ENCODE data around the gene ATP6V0A4. TPM values are rescaled to one million over a fixed set of nuclear protein-coding genes. Genes with fewer than 3 reads are reported as not detected.

ATP6V0A4 gene
- total and polyA plus RNA-seq, 2 of the 13 experiments (the other 11 are each of a cell fraction or from before 2014, with no cell fraction given) = 0.24 to 0.25 TPM

- TF ChIP-seq BRF2 (CRISPR knock-in tag; IDR thresholded peaks at IDR 0.05) (no peak), ZNF605 (CRISPR knock-in tag; IDR thresholded peaks at IDR 0.05) (no peak), ZFP90 (CRISPR knock-in tag; IDR thresholded peaks at IDR 0.05; ENCODE audit: borderline replicate concordance) (no peak), HNF4G (IDR thresholded peaks at IDR 0.05; ENCODE audit: borderline replicate concordance, low read depth, low read length) (no peak), HNF4G (CRISPR knock-in tag; IDR thresholded peaks at IDR 0.05; ENCODE audit: borderline replicate concordance, low read depth) (no peak), ZNF205 (CRISPR knock-in tag; IDR thresholded peaks at IDR 0.05) (no peak), BATF2 (CRISPR knock-in tag; IDR thresholded peaks at IDR 0.05) (no peak), THAP8 (CRISPR knock-in tag; IDR thresholded peaks at IDR 0.05; ENCODE audit: borderline replicate concordance) (no peak)
Measured at GRCh38 chr7:138797715-138798320, at the start of gene ATP6V0A4, which contains the start of gene TMEM213 (continued).

GRCh38 chr7:138845711-138846110, 47.7 kb upstream of the ATP6V0A4 start:
- Histone ChIP-seq H3K4me1 (ENCODE audit: insufficient read depth, low read length) (no peaks in the 10 kb centered on the region), H3K9me3 (ENCODE audit: low read length) (no peaks in the 10 kb centered on the region), H3K4me2 (ENCODE audit: low read depth, low read length) (no peak overlapping the region), H3K9ac (ENCODE audit: insufficient read depth, low read depth, low read length) (no peak overlapping the region), H3K4me3 (replicated peaks in 1 of 3; ENCODE audit: insufficient read depth in 1 of 3, low read depth in 2 of 3, low read length in 3 of 3) (no peak overlapping the region), H3K27ac (ENCODE audit: extremely low read length, insufficient read depth, low read length) (no peak overlapping the region), H4K20me1 (ENCODE audit: insufficient read depth, low read length) (no peaks in the 10 kb centered on the region), H3K27me3 (ENCODE audit: control insufficient read depth in 1 of 2, insufficient read depth in 2 of 2, low read length in 2 of 2) (no peaks in the 10 kb centered on the region), H2AFZ (ENCODE audit: low read length) (no peak overlapping the region), H3K36me3 (replicated peaks in 1 of 2; ENCODE audit: control insufficient read depth in 1 of 2, insufficient read depth in 2 of 2, low read length in 2 of 2) (no peaks in the 10 kb centered on the region; a peak in 1 of 5 replicates), H3K79me2 (ENCODE audit: insufficient read depth, low read length) (no peaks in the 10 kb centered on the region)
- ChIA-PET CTCF (ENCODE audit: low intra/inter-chr PET ratio, low total read pairs) (no interaction called here), POLR2A (no interaction called here)
- intact Hi-C loops (cut with micrococcal nuclease; ENCODE audit: unreplicated experiment) = no loop called here
- whole genome bisulfite sequencing (ENCODE audit: low lambda C conversion rate) = 44% methylated on average over 2 of the region's 2 CpGs
- TF ChIP-seq NFKB2 (CRISPR knock-in tag; IDR thresholded peaks at IDR 0.05; ENCODE audit: borderline replicate concordance) = no peak
- no peak for TF ChIP-seq SP140L (CRISPR knock-in tag; IDR thresholded peaks at IDR 0.05; ENCODE audit: borderline replicate concordance)
- no peak for TF ChIP-seq BHLHE40 (IDR thresholded peaks at IDR 0.05; ENCODE audit: low read length)
- BruUV-seq (replicated peaks) = no TSS peak
- FAIRE-seq (no peak), ATAC-seq (no peak), DNase-seq (ENCODE audit: low spot score) (no peak)
- in situ Hi-C loops (cut with HindIII; ENCODE audit: extremely low pct_ligation_motif_present, low pct_unique_long_range_greater_than_20kb) = no loop called here

All from HepG2 (cell line).